Ectodermal cell (in vitro differentiated cells): ENCODE results near the gene SCN11A.

ENCODE experiments used
- H3K27ac ChIP-seq: 2 replicates; pipeline ENCODE4 v1.7.0; 2013; ENCODE audit warnings: mild to moderate bottlenecking, low read depth, low read length; ENCODE audit not compliant: insufficient read depth, poor library complexity, severe bottlenecking
- H3K27me3 ChIP-seq: 2 replicates; pipeline ENCODE4 v1.7.0; 2013; ENCODE audit warnings: mild to moderate bottlenecking, low read length; ENCODE audit not compliant: insufficient read depth, control insufficient read depth, poor library complexity, severe bottlenecking
- H3K36me3 ChIP-seq: one replicate; pipeline ENCODE4 v1.7.0; 2013; ENCODE audit warnings: low read length; ENCODE audit not compliant: control insufficient read depth, insufficient read depth
- H3K4me1 ChIP-seq: one replicate; pipeline ENCODE4 v1.7.0; 2013; ENCODE audit warnings: low read length; ENCODE audit not compliant: control insufficient read depth, insufficient read depth
- H3K4me3 ChIP-seq: 2 replicates; pipeline ENCODE4 v1.7.0; 2013; ENCODE audit warnings: low read depth, low read length, control low read depth; ENCODE audit not compliant: insufficient read depth
- H3K9me3 ChIP-seq: 2 replicates; pipeline ENCODE4 v1.7.0; 2013; ENCODE audit warnings: mild to moderate bottlenecking, low read length, moderate library complexity; ENCODE audit not compliant: control insufficient read depth
- WGBS, 2 experiments: methylation state at CpG; one replicate each; pipeline ENCODE4 v1.1.7; 2013; ENCODE audit warnings: missing lambda C conversion rate in 2 of 2; 5-methylcytosine and 5-hydroxymethylcytosine counted together

The SCN11A gene

GRCh38 chr3:39094851-39095677, 43.3 kb upstream of the SCN11A start:
- no peaks in the 10 kb centered on the region for H3K27me3 ChIP-seq
- H3K27ac ChIP-seq: no peak overlapping the region
- H3K9me3 ChIP-seq: no peaks in the 10 kb centered on the region
- H3K4me3 ChIP-seq: no peak overlapping the region
- H3K36me3 ChIP-seq: peaks cover 58% of the 10 kb centered on the region
- 93 to 94% methylated on average over 6 to 7 of the region's 7 CpGs for WGBS, 2 experiments
- no peaks in the 10 kb centered on the region for H3K4me1 ChIP-seq

DNA sequence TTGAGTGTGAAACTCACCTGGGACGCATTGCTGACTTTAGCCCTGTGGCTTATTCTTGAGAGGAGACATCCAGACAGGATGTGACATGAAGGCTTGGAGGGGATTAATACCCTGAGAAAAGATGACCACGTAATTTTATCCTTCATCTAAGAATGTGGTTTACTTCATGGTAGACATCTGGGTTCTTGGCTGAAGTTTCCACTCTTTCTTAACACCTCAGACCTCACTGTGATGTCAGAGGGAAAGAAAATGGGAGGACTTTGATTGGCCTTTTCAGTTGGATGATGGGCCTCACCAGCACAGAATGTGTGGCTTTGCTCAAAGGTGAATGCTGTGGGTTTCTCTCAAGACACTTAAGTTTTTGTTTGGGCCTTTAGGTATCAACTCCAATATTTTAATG, 39.2 kb upstream of the SCN11A start:
- WGBS, 2 experiments: 91 to 94% methylated on average over 2 of the region's 2 CpGs
- Histone ChIP-seq H3K9me3 (no peaks in the 10 kb centered on the region), H3K27ac (no peak overlapping the region), H3K27me3 (no peaks in the 10 kb centered on the region), H3K4me3 (no peak overlapping the region), H3K36me3 (peaks cover 39% of the 10 kb centered on the region), H3K4me1 (no peaks in the 10 kb centered on the region)

- 94 to 95% methylated on average over 3 of the region's 3 CpGs for WGBS, 2 experiments
- Histone ChIP-seq H3K27ac (no peak overlapping the region), H3K27me3 (no peaks in the 10 kb centered on the region), H3K9me3 (no peaks in the 10 kb centered on the region), H3K36me3 (peaks cover 31% of the 10 kb centered on the region), H3K4me3 (no peak overlapping the region), H3K4me1 (no peaks in the 10 kb centered on the region)
Measured at GRCh38 chr3:39088889-39089288, 37.1 kb upstream of the SCN11A start.

GRCh38 chr3:39088456-39088855, 36.7 kb upstream of the SCN11A start:
- 93 to 96% methylated on average over 3 of the region's 3 CpGs for WGBS, 2 experiments
- Histone ChIP-seq H3K27ac (no peak overlapping the region), H3K4me3 (no peak overlapping the region), H3K4me1 (no peaks in the 10 kb centered on the region), H3K9me3 (no peaks in the 10 kb centered on the region), H3K27me3 (no peaks in the 10 kb centered on the region), H3K36me3 (peaks cover 30% of the 10 kb centered on the region)

DNA sequence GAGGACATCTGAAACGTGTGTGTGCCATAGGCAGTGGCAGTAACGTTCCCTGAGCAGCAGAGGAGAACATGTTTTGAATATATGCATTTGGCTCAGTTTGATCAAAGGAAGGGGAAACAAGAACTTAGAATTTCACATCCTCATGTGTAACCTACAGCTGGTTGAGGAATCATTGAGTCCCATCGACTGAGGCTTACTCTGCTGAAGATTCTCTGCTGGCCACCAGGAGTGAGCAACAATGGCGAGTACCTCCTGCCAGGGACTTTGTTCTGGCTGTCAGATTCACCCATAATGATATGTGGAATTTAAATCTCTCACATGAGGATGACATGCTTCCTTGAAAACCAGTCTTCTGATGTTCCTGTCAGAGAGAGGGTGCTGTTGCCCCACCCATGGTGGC, 34.4 kb upstream of the SCN11A start:
- Histone ChIP-seq H3K27ac (no peak overlapping the region), H3K27me3 (no peaks in the 10 kb centered on the region), H3K36me3 (peaks cover 19% of the 10 kb centered on the region), H3K4me3 (no peak overlapping the region), H3K4me1 (no peaks in the 10 kb centered on the region), H3K9me3 (no peaks in the 10 kb centered on the region)
- WGBS, 2 experiments: 86 to 91% methylated on average over 4 of the region's 4 CpGs

DNA sequence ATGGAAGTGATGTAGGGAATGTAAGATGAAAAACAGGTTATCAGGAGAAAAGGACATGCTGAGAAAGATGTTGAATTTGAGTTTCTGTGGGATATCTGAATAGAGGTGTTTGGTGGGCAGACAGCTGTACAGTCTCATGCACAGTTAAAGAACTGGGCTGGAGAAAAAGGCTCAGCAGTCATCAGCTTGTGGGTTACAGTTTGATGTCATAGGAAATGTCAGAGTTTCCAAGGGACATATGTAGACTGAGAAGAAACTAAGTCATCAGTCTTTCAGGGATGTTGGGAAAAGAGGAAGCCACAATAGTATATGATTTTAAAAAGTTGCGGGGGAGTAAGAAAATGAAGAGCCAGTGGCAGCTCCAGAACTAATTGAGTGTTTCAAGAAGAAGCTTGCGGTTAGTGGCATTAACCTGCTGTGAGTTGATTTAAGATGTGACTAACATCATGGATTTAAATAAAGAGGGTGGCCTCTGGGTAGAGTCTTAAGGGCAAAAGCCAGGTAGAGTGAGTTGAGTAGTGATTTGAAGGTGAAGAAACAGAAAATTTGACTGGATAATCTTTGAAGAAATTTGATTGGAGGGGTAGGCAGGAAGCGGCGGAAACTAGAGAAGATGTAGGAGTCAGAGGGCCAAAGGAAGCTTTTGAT, 31.0 kb upstream of the SCN11A start:
- Histone ChIP-seq H3K4me1 (no peaks in the 10 kb centered on the region), H3K4me3 (no peak overlapping the region), H3K9me3 (no peaks in the 10 kb centered on the region), H3K27me3 (no peaks in the 10 kb centered on the region), H3K36me3 (peaks cover 23% of the 10 kb centered on the region), H3K27ac (no peak overlapping the region)
- WGBS, 2 experiments: 94 to 96% methylated on average over 4 of the region's 4 CpGs

GRCh38 chr3:39080026-39080425, 28.3 kb upstream of the SCN11A start:
- H3K27ac ChIP-seq: no peak overlapping the region
- no peak overlapping the region for H3K4me3 ChIP-seq
- H3K4me1 ChIP-seq: no peaks in the 10 kb centered on the region
- H3K36me3 ChIP-seq: peaks cover 35% of the 10 kb centered on the region
- H3K9me3 ChIP-seq: no peaks in the 10 kb centered on the region
- H3K27me3 ChIP-seq: no peaks in the 10 kb centered on the region

DNA sequence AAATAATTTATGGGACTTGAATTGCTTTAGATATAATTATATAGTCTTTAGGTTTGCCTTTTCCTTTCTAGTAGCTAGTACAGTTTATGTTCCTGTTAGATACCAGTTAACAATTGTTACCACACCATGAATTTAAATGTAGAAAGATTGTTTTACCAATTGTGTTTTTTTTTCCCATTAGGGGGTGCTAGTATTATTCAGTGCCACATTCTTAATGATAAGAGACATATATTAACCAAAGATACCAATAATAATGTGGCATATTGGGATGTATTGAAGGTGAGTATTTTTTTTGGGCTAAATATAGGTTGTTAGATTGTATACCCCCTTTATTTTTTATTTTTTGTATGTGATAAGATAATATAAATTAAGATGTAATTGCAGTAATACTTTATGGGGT, 27.8 kb upstream of the SCN11A start:
- Histone ChIP-seq H3K4me3 (no peak overlapping the region), H3K36me3 (peaks cover 39% of the 10 kb centered on the region), H3K4me1 (no peaks in the 10 kb centered on the region), H3K27me3 (no peaks in the 10 kb centered on the region), H3K27ac (no peak overlapping the region), H3K9me3 (no peaks in the 10 kb centered on the region)

DNA sequence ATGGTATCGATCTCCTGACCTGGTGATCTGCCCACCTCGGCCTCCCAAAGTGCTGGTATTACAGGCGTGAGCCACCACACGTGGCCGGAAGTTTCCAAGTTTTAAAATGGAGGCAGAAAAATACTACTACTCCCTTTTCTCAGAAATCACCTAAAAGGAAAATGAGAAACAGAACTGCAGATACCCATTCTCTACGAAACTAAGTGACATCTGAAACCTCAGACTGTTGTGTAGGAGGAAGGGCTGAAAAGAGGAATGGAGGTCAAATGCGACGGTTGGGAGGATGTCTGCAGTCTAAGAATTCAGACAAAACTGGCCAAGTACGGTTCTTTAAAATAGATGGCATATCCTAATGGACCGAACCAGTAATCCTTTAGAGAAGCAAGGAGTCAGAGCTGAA, 24.2 kb upstream of the SCN11A start:
- Histone ChIP-seq H3K4me3 (no peak overlapping the region), H3K36me3 (peaks cover 39% of the 10 kb centered on the region), H3K27ac (no peak overlapping the region), H3K27me3 (no peaks in the 10 kb centered on the region), H3K9me3 (no peaks in the 10 kb centered on the region), H3K4me1 (no peaks in the 10 kb centered on the region)
- 94 to 95% methylated on average over 10 of the region's 10 CpGs for WGBS, 2 experiments

DNA sequence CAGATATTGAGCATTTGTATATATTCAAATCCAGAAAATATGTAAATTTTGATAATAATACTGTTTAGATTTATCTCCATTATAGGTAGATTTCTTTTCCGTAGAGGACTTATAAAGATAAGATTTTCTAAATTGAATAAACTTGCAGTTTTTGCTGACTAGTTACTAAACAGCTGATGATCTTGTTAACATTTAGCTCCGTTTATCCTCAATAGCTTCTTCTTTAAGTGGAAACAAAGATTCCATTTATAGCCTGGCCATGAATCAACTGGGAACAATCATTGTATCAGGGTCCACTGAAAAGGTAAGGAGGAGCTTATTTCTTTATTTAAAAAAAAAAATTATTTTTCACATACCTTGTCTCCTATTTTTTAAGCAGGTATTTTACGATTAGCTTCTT, 16.8 kb upstream of the SCN11A start:
- no peaks in the 10 kb centered on the region for H3K4me1 ChIP-seq
- peaks cover 12% of the 10 kb centered on the region for H3K36me3 ChIP-seq
- H3K27ac ChIP-seq: no peak overlapping the region
- H3K4me3 ChIP-seq: no peak overlapping the region
- H3K9me3 ChIP-seq: no peaks in the 10 kb centered on the region
- no peaks in the 10 kb centered on the region for H3K27me3 ChIP-seq
- 99 to 100% methylated on average over 2 to 3 of the region's 3 CpGs for WGBS, 2 experiments
